GM23338 (cell line): ENCODE results near the gene TNC. TPM values are rescaled to one million over a fixed set of nuclear protein-coding genes. Genes with fewer than 3 reads are reported as not detected.

Source experiments
- ATAC-seq: fragments of 200-7000 bp; cut with Tn5 transposase; 3 replicates; pipeline ENCODE4 v1.9.1; 2020
- DNase-seq: peaks from one replicate; pipeline ENCODE4 v3.0.0-alpha.2; 2015; ENCODE audit warnings: low spot score
- H2AFZ ChIP-seq: fragments of 200-600 bp; sonication (generic); 2 replicates; pipeline ENCODE4 v1.8.0; 2016; ENCODE audit warnings: antibody characterized with exemption, mild to moderate bottlenecking, moderate library complexity
- H3F3A ChIP-seq: fragments of 200-600 bp; sonication (generic); replicated peaks from 2 replicates; pipeline ENCODE4 v1.8.0; 2017; ENCODE audit warnings: antibody characterized with exemption, mixed run types, low read depth
- H3K27ac ChIP-seq: fragments of 200-600 bp; sonication (generic); 2 replicates; pipeline ENCODE4 v1.6.1; 2016; ENCODE audit warnings: low read depth
- H3K27me3 ChIP-seq: fragments of 200-600 bp; sonication (generic); 2 replicates; pipeline ENCODE4 v1.8.0; 2016; ENCODE audit warnings: mild to moderate bottlenecking, mixed run types, moderate library complexity; ENCODE audit not compliant: insufficient read depth
- H3K36me3 ChIP-seq: fragments of 200-600 bp; sonication (generic); 2 replicates; pipeline ENCODE4 v1.8.0; 2016; ENCODE audit warnings: mild to moderate bottlenecking; ENCODE audit not compliant: insufficient read depth
- H3K4me1 ChIP-seq: fragments of 200-600 bp; sonication (generic); 2 replicates; pipeline ENCODE4 v1.8.0; 2016; ENCODE audit warnings: mild to moderate bottlenecking, moderate library complexity; ENCODE audit not compliant: insufficient read depth
- H3K4me2 ChIP-seq: fragments of 200-600 bp; sonication (generic); 2 replicates; pipeline ENCODE4 v1.7.1; 2017; ENCODE audit warnings: mixed run types
- H3K4me3 ChIP-seq: fragments of 200-600 bp; sonication (generic); 2 replicates; pipeline ENCODE4 v1.6.1; 2016; ENCODE audit warnings: mixed run types
- H3K79me2 ChIP-seq: fragments of 200-600 bp; sonication (generic); replicated peaks from 2 replicates; pipeline ENCODE4 v1.8.0; 2017; ENCODE audit warnings: mild to moderate bottlenecking; ENCODE audit not compliant: insufficient read depth
- H3K9me2 ChIP-seq: fragments of 200-600 bp; sonication (generic); 2 replicates; pipeline ENCODE4 v1.8.0; 2017; ENCODE audit not compliant: insufficient read depth
- H4K20me1 ChIP-seq: fragments of 200-600 bp; sonication (generic); replicated peaks from 2 replicates; pipeline ENCODE4 v1.8.0; 2017; ENCODE audit warnings: mild to moderate bottlenecking; ENCODE audit not compliant: insufficient read depth
- H3K27ac Mint-ChIP-seq: 2 replicates; pipeline ENCODE4 v1.8.0; 2020; ENCODE audit warnings: inconsistent platforms, mild to moderate bottlenecking, moderate library complexity, mixed read lengths
- H3K27me3 Mint-ChIP-seq: 3 replicates; pipeline ENCODE4 v1.8.0; 2022; ENCODE audit warnings: low read depth, mild to moderate bottlenecking, moderate library complexity, mixed read lengths, inconsistent platforms; ENCODE audit not compliant: insufficient read depth, poor library complexity
- H3K36me3 Mint-ChIP-seq: 3 replicates; pipeline ENCODE4 v1.8.0; 2021; ENCODE audit warnings: low read depth, mild to moderate bottlenecking, inconsistent platforms, moderate library complexity, mixed read lengths
- H3K4me1 Mint-ChIP-seq: 3 replicates; pipeline ENCODE4 v1.8.0; 2020; ENCODE audit warnings: mild to moderate bottlenecking, inconsistent platforms, mixed read lengths
- H3K4me3 Mint-ChIP-seq: 3 replicates; pipeline ENCODE4 v1.8.0; 2021; ENCODE audit warnings: moderate library complexity, mild to moderate bottlenecking, inconsistent platforms, mixed read lengths
- H3K9me3 Mint-ChIP-seq: 3 replicates; pipeline ENCODE4 v1.8.0; 2020; ENCODE audit warnings: moderate library complexity, mild to moderate bottlenecking, inconsistent platforms, mixed read lengths
- CREB1 ChIP-seq: fragments of 250-450 bp; sonication (Bioruptor Pico); IDR thresholded peaks from 2 replicates; pipeline ENCODE4 v1.5.0; 2020; ENCODE audit warnings: low read depth, mild to moderate bottlenecking, moderate library complexity
- ETS1 ChIP-seq: IDR thresholded peaks from 2 replicates; pipeline ENCODE4 v1.6.1; 2016; ENCODE audit warnings: antibody characterized with exemption
- EZH2 ChIP-seq: fragments of 200-600 bp; sonication (generic); IDR thresholded peaks from one replicate; pipeline ENCODE4 v1.8.0; 2017; ENCODE audit warnings: antibody characterized with exemption, mild to moderate bottlenecking, low read depth; ENCODE audit not compliant: unreplicated experiment
- EZH2phosphoT487 ChIP-seq: fragments of 200-600 bp; sonication (generic); IDR thresholded peaks from one replicate; pipeline ENCODE4 v1.8.1; 2018; ENCODE audit warnings: antibody characterized with exemption; ENCODE audit not compliant: unreplicated experiment
- JUNB ChIP-seq: IDR thresholded peaks from one replicate; pipeline ENCODE4 v1.6.1; 2016; ENCODE audit warnings: antibody characterized with exemption; ENCODE audit not compliant: unreplicated experiment
- NANOG ChIP-seq: IDR thresholded peaks from 2 replicates; pipeline ENCODE4 v1.6.1; 2016; ENCODE audit warnings: antibody characterized with exemption, borderline replicate concordance
- POLR2AphosphoS5 ChIP-seq: IDR thresholded peaks from 2 replicates; pipeline ENCODE4 v1.6.1; 2016; ENCODE audit warnings: antibody characterized with exemption, low read depth
- REST ChIP-seq: IDR thresholded peaks from one replicate; pipeline ENCODE4 v1.6.1; 2018; ENCODE audit warnings: antibody characterized with exemption; ENCODE audit not compliant: unreplicated experiment
- STAT1 ChIP-seq: IDR thresholded peaks from one replicate; pipeline ENCODE4 v1.6.1; 2016; ENCODE audit warnings: antibody characterized with exemption; ENCODE audit not compliant: unreplicated experiment
- ZNF114 ChIP-seq: fragments of 250-450 bp; sonication (Bioruptor Pico); IDR thresholded peaks from 2 replicates; pipeline ENCODE4 v1.5.0; 2020; ENCODE audit warnings: mild to moderate bottlenecking, moderate library complexity
- ZNF331 ChIP-seq: fragments of 250-450 bp; sonication (Bioruptor Pico); IDR thresholded peaks from 2 replicates; pipeline ENCODE4 v1.5.0; 2020; ENCODE audit warnings: low read depth, mild to moderate bottlenecking, moderate library complexity
- ZNF462 ChIP-seq: fragments of 250-450 bp; sonication (Bioruptor Pico); IDR thresholded peaks from 2 replicates; pipeline ENCODE4 v1.5.0; 2020; ENCODE audit warnings: mild to moderate bottlenecking, moderate library complexity
- polyA plus RNA-seq: library from polyadenylated mRNA; unstranded; fragments of >200 nt; fragmentation: Nextera tagmentation; extraction: Ambion mirVana; gene quantifications from 2 replicates; pipeline ENCODE4 v1.2.1, GENCODE V29; 2016
- total RNA-seq: library from RNA; depleted of rRNA; stranded (reverse); fragments of >200 nt; shearing (Covaris generic); gene quantifications from 2 replicates; pipeline ENCODE4 v1.2.3, GENCODE V29; 2014
- TF ChIP-seq, protein P1 (sequence below), 2 experiments: fragments of 200-600 bp in 1 of 2; sonication (generic) in 1 of 2; conservative IDR thresholded peaks; 2 replicates each; pipeline versions ENCODE4 v1.5.1 to v1.6.1; 2016 to 2017; ENCODE audit warnings: antibody characterized with exemption in 2 of 2, low read depth in 2 of 2, mild to moderate bottlenecking in 2 of 2, moderate library complexity in 1 of 2

The TNC gene
- total and polyA plus RNA-seq, 2 experiments from 2014 or later = 0.89 to 2.7 TPM

- Mint-ChIP-seq H3K36me3 (no peaks in the 10 kb centered on the region), H3K27me3 (no peaks in the 10 kb centered on the region), H3K9me3 (no peaks in the 10 kb centered on the region)
Measured at GRCh38 chr9:114973216-114973615, 144.7 kb downstream of the TNC start.

More at GRCh38 chr9:114973216-114973615, 144.7 kb downstream of the TNC start:
- no peaks in the 10 kb centered on the region; the same call in 1 of the 2 replicates for H3K4me1 ChIP-seq
- Mint-ChIP-seq H3K4me3 (no peak overlapping the region), H3K4me1 (peaks cover 6% of the 10 kb centered on the region; the same call in 2 of the 3 replicates), H3K27ac (no peak overlapping the region)
- no peaks in the 10 kb centered on the region for H3K36me3 ChIP-seq
- no peaks in the 10 kb centered on the region for H3K9me2 ChIP-seq
- H3K4me2 ChIP-seq = no peak overlapping the region
- H3K4me3 ChIP-seq = no peak overlapping the region
- TF ChIP-seq JUNB (no peak), ZNF462 (CRISPR knock-in tag) (no peak), EZH2phosphoT487 (no peak), CREB1 (no peak), ZNF114 (CRISPR knock-in tag) (no peak), EZH2 (no peak), ETS1 (no peak), STAT1 (no peak), POLR2AphosphoS5 (no peak), ZNF331 (no peak), NANOG (no peak), REST (no peak)
- TF ChIP-seq, protein P1, sequence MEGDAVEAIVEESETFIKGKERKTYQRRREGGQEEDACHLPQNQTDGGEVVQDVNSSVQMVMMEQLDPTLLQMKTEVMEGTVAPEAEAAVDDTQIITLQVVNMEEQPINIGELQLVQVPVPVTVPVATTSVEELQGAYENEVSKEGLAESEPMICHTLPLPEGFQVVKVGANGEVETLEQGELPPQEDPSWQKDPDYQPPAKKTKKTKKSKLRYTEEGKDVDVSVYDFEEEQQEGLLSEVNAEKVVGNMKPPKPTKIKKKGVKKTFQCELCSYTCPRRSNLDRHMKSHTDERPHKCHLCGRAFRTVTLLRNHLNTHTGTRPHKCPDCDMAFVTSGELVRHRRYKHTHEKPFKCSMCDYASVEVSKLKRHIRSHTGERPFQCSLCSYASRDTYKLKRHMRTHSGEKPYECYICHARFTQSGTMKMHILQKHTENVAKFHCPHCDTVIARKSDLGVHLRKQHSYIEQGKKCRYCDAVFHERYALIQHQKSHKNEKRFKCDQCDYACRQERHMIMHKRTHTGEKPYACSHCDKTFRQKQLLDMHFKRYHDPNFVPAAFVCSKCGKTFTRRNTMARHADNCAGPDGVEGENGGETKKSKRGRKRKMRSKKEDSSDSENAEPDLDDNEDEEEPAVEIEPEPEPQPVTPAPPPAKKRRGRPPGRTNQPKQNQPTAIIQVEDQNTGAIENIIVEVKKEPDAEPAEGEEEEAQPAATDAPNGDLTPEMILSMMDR (conservative IDR thresholded peaks at IDR 0.05; ENCODE audit: low read depth in 2 of 2) = no peak
- H3K79me2 ChIP-seq = no peaks in the 10 kb centered on the region
- H3K27me3 ChIP-seq = no peaks in the 10 kb centered on the region
- no peaks in the 10 kb centered on the region for H3F3A ChIP-seq
- ATAC-seq = no peak
- DNase-seq = no peak
- no peak overlapping the region for H3K27ac ChIP-seq
- no peak overlapping the region for H2AFZ ChIP-seq
- no peaks in the 10 kb centered on the region for H4K20me1 ChIP-seq
